Endothelial cell (in vitro differentiated cells): ENCODE data around the gene SORL1-AS1.

ENCODE experiments used
- DNase-seq: peaks from one replicate; pipeline ENCODE4 v3.0.0; 2021; ENCODE audit warnings: low spot score
- H3K27ac Mint-ChIP-seq: one replicate; pipeline ENCODE4 v1.8.0; 2021; ENCODE audit warnings: mixed read lengths, inconsistent platforms; ENCODE audit not compliant: unreplicated experiment
- H3K27me3 Mint-ChIP-seq: one replicate; pipeline ENCODE4 v1.8.0; 2021; ENCODE audit warnings: mild to moderate bottlenecking, moderate library complexity, mixed read lengths, inconsistent platforms; ENCODE audit not compliant: unreplicated experiment
- H3K36me3 Mint-ChIP-seq: one replicate; pipeline ENCODE4 v1.8.0; 2021; ENCODE audit warnings: mild to moderate bottlenecking, low read depth, mixed read lengths, inconsistent platforms; ENCODE audit not compliant: unreplicated experiment
- H3K4me1 Mint-ChIP-seq: one replicate; pipeline ENCODE4 v1.8.0; 2021; ENCODE audit warnings: mild to moderate bottlenecking, mixed read lengths, inconsistent platforms; ENCODE audit not compliant: unreplicated experiment
- H3K4me3 Mint-ChIP-seq: one replicate; pipeline ENCODE4 v1.8.0; 2021; ENCODE audit warnings: mild to moderate bottlenecking, mixed read lengths, inconsistent platforms; ENCODE audit not compliant: unreplicated experiment
- H3K9me3 Mint-ChIP-seq: one replicate; pipeline ENCODE4 v1.8.0; 2021; ENCODE audit warnings: mixed read lengths, inconsistent platforms; ENCODE audit not compliant: unreplicated experiment
- TF ChIP-seq, protein P1 (sequence below): fragments of 200-600 bp; sonication (generic); IDR thresholded peaks from one replicate; pipeline ENCODE4 v1.5.0; 2021; ENCODE audit warnings: antibody characterized with exemption; ENCODE audit not compliant: unreplicated experiment

The SORL1-AS1 gene

DNA sequence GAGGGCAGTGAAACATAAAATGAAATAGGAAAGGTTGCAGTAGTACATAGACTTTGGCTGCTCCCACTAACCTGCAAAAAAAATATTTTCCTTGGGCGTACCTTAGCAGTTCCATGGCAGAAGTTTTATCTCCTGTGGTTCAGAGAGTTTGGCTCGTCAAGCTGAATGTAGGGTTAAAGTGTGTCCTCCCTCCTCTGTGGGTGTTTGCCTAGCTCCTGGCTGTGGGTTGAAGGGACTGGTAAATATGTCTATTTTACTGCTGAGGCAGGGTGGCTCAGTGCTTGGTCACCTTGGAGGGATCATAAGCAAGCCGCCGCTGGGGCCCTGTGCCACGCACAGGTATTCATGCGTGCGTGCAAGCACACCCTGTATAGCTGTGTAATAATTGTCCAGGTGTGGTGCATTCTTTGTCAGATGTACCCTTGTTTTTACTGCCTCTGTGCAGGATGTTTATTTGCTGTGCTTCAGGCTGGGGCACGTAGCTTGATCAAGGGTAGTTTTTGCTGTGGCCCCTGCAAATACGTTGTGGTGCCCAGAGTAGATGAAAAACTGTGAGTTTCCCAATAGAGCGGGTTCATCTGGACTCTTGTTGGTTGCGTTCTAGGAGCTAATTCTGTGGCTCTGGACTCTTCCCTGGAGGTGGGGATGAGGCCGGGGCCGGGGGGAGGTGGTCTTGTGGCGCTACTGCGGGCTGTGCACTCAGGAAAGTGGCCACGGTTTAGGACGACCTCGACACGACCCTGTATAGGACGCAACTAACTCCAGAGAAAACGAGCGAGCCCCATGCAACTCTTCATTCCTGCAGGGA, 1.4 kb downstream of the SORL1-AS1 start:
- TF ChIP-seq, protein P1, sequence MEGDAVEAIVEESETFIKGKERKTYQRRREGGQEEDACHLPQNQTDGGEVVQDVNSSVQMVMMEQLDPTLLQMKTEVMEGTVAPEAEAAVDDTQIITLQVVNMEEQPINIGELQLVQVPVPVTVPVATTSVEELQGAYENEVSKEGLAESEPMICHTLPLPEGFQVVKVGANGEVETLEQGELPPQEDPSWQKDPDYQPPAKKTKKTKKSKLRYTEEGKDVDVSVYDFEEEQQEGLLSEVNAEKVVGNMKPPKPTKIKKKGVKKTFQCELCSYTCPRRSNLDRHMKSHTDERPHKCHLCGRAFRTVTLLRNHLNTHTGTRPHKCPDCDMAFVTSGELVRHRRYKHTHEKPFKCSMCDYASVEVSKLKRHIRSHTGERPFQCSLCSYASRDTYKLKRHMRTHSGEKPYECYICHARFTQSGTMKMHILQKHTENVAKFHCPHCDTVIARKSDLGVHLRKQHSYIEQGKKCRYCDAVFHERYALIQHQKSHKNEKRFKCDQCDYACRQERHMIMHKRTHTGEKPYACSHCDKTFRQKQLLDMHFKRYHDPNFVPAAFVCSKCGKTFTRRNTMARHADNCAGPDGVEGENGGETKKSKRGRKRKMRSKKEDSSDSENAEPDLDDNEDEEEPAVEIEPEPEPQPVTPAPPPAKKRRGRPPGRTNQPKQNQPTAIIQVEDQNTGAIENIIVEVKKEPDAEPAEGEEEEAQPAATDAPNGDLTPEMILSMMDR, result no peak
- Mint-ChIP-seq H3K4me1 (peaks cover 10% of the 10 kb centered on the region), H3K27ac (no peak overlapping the region), H3K27me3 (peaks cover 8% of the 10 kb centered on the region), H3K9me3 (no peaks in the 10 kb centered on the region), H3K36me3 (no peaks in the 10 kb centered on the region), H3K4me3 (peak overlapping the region; percentile 88)
- DNase-seq, result no peak

DNA sequence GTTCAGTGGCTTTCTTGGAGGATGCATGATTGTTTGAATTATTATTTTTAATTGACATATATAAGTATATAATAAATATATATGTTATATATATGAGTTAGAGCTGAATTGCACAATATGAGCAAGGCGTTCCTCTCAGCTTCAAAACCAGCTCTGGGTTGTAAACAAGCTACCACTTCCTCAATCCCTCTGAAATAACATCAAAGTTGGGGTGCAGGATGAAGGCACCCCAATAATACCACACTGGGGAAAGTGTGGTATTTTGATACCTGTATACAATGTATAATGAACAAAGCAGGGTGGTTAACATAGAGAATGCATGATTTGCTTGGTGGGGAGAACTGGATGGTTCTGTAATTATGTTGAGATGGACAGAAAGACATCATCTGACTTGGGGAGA, 2.4 kb downstream of the SORL1-AS1 start:
- H3K4me3 Mint-ChIP-seq, result peak overlapping the region; percentile 2
- peaks cover 14% of the 10 kb centered on the region for H3K4me1 Mint-ChIP-seq
- peaks cover 8% of the 10 kb centered on the region for H3K27me3 Mint-ChIP-seq
- no peak overlapping the region for H3K27ac Mint-ChIP-seq
- H3K36me3 Mint-ChIP-seq, result no peaks in the 10 kb centered on the region
- TF ChIP-seq, protein P1, result no peak
- no peaks in the 10 kb centered on the region for H3K9me3 Mint-ChIP-seq
- no peak for DNase-seq

DNA sequence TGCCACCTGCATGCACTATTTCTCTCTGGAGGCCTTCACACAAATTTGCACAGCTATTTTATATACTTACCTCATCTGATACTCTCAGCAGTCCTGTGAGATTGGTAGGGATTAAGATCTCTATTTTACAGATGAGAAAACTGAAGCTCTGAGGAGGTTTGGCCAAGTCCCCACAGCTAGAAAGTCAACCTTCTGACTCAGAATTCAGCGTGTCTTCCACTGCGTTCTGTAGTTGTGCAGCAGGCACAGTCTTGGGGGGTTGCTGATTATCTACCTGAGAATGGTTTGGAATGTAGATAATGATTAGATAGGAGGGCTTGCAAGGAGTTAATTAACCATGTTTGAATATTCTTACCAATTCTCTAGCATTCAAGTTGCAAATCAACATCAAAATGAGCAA, 3.1 kb downstream of the SORL1-AS1 start:
- Mint-ChIP-seq H3K27me3 (peaks cover 8% of the 10 kb centered on the region), H3K4me3 (no peak overlapping the region), H3K4me1 (peaks cover 15% of the 10 kb centered on the region), H3K9me3 (no peaks in the 10 kb centered on the region), H3K27ac (no peak overlapping the region), H3K36me3 (no peaks in the 10 kb centered on the region)
- no peak for DNase-seq
- TF ChIP-seq, protein P1, result no peak

DNA sequence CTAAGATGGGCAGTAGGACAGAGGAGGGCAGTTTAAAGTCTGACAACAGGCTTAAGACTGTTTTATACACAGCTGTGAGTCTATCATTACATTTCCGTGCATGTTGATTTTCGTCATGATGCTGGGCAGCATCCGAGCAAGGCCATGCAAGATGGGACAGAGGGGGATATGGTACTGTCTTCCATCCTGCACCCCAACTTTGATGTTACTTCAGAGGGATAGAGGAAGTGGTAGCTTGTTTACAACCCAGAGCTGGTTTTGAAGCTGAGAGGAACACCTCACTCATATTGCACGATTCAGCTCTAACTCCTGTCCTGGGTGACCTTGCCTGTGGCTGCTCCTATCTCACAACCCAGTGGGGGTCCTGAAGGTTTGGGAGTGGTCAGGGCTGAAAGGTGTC, 3.6 kb downstream of the SORL1-AS1 start:
- DNase-seq, result no peak
- H3K27ac Mint-ChIP-seq, result no peak overlapping the region
- H3K4me1 Mint-ChIP-seq, result peaks cover 15% of the 10 kb centered on the region
- TF ChIP-seq, protein P1, result no peak
- no peaks in the 10 kb centered on the region for H3K36me3 Mint-ChIP-seq
- H3K27me3 Mint-ChIP-seq, result peaks cover 8% of the 10 kb centered on the region
- no peaks in the 10 kb centered on the region for H3K9me3 Mint-ChIP-seq
- H3K4me3 Mint-ChIP-seq, result no peak overlapping the region

- Mint-ChIP-seq H3K4me1 (peaks cover 17% of the 10 kb centered on the region), H3K4me3 (no peak overlapping the region), H3K36me3 (no peaks in the 10 kb centered on the region), H3K27me3 (peaks cover 8% of the 10 kb centered on the region), H3K27ac (no peak overlapping the region), H3K9me3 (no peaks in the 10 kb centered on the region)
- no peak for DNase-seq
- TF ChIP-seq, protein P1, result no peak
These were observed 4.3 kb downstream of the SORL1-AS1 start for GRCh38 chr11:121448431-121448941.
